CD4-positive, alpha-beta memory T cell (primary cell): ENCODE data around the gene AKAP13. TPM values are rescaled to one million over a fixed set of nuclear protein-coding genes. Genes with fewer than 3 reads are reported as not detected.
A peak's percentile ranks its signal among the peaks of the same experiment; 100 is the strongest.

ENCODE experiments used
- CTCF ChIA-PET: fragments of 350-600 bp; sonication (Branson Sonifier 250); formaldehyde crosslinking; loops from one replicate; lab custom pipeline; 2021; ENCODE audit warnings: inconsistent platforms; ENCODE audit not compliant: partially characterized antibody; lab: Charles Lee
- POLR2A ChIA-PET: fragments of 350-600 bp; sonication (Branson Sonifier 250); formaldehyde crosslinking; loops from one replicate; lab custom pipeline; 2021; ENCODE audit not compliant: partially characterized antibody; lab: Charles Lee
- DNase-seq, 5 donors: peaks; one replicate each; pipeline versions ENCODE4 v3.0.0 to v3.0.0-alpha.2; 2020 to 2022; ENCODE audit warnings: mixed read lengths in 1 of 5
- H3K27ac ChIP-seq: one replicate; pipeline ENCODE4 v1.7.0; 2013; ENCODE audit warnings: low read depth, low read length
- H3K27me3 ChIP-seq: 2 replicates; pipeline ENCODE4 v1.7.0; 2013; ENCODE audit warnings: mild to moderate bottlenecking, low read length, moderate library complexity; ENCODE audit not compliant: insufficient read depth
- H3K36me3 ChIP-seq: 2 replicates; pipeline ENCODE4 v1.7.0; 2013; ENCODE audit warnings: mild to moderate bottlenecking, low read length, moderate library complexity; ENCODE audit not compliant: insufficient read depth
- H3K4me1 ChIP-seq: 2 replicates; pipeline ENCODE4 v1.7.0; 2013; ENCODE audit warnings: mild to moderate bottlenecking, low read length, moderate library complexity; ENCODE audit not compliant: insufficient read depth
- H3K4me3 ChIP-seq, 2 donors: one replicate each; pipeline ENCODE4 v1.7.0; 2013; ENCODE audit warnings: low read length in 2 of 2, mild to moderate bottlenecking in 1 of 2
- H3K9me3 ChIP-seq, 2 donors: one replicate each; pipeline ENCODE4 v1.7.0; 2013; ENCODE audit warnings: low read length in 2 of 2, control low read depth in 1 of 2; ENCODE audit not compliant: control insufficient read depth in 1 of 2
- H3K27ac Mint-ChIP-seq, 7 donors: one replicate each; pipeline ENCODE4 v1.8.0; 2020 to 2021; ENCODE audit warnings: mixed read lengths in 7 of 7, mild to moderate bottlenecking in 6 of 7, inconsistent platforms in 3 of 7, moderate library complexity in 3 of 7
- H3K27me3 Mint-ChIP-seq, 2 donors: one replicate each; pipeline ENCODE4 v1.8.0; 2020 to 2021; ENCODE audit warnings: mixed read lengths in 2 of 2
- H3K36me3 Mint-ChIP-seq, 2 donors: one replicate each; pipeline ENCODE4 v1.8.0; 2020 to 2021; ENCODE audit warnings: mixed read lengths in 2 of 2, inconsistent platforms in 1 of 2, mild to moderate bottlenecking in 1 of 2
- H3K4me1 Mint-ChIP-seq, 4 donors: one replicate each; pipeline ENCODE4 v1.8.0; 2020 to 2021; ENCODE audit warnings: mixed read lengths in 4 of 4, mild to moderate bottlenecking in 1 of 4
- H3K4me3 Mint-ChIP-seq, 8 donors: one replicate each; pipeline ENCODE4 v1.8.0; 2020 to 2021; ENCODE audit warnings: mixed read lengths in 8 of 8, mild to moderate bottlenecking in 7 of 8, moderate library complexity in 6 of 8, inconsistent platforms in 3 of 8
- H3K9me3 Mint-ChIP-seq, 8 donors: one replicate each; pipeline ENCODE4 v1.8.0; 2020 to 2021; ENCODE audit warnings: mixed read lengths in 8 of 8, mild to moderate bottlenecking in 5 of 8, inconsistent platforms in 3 of 8, moderate library complexity in 1 of 8
- intact Hi-C: fragments of 100-400 bp; cut with micrococcal nuclease; formaldehyde crosslinking; loops from one replicate; pipeline ENCODE4 v1.15.1; 2023
- polyA plus RNA-seq, 2 donors: library from polyadenylated mRNA; unstranded; fragments of 300-500 nt; fragmentation: Illumina TruSeq; gene quantifications; one replicate each; pipeline ENCODE4 v1.2.3, GENCODE V29; 2021
- total RNA-seq, 2 experiments: library from RNA; stranded (reverse); gene quantifications; one replicate each; pipeline ENCODE4 v1.2.3, GENCODE V29; 2021

Gene AKAP13
- total and polyA plus RNA-seq, 4 experiments from 2014 or later: 68.7 to 319 (median 247) TPM

GRCh38 chr15:85700767-85701166 lies 320.4 kb downstream of the AKAP13 start:
- Mint-ChIP-seq H3K27me3 (no peaks in the 10 kb centered on the region), H3K9me3 (no peaks in the 10 kb centered on the region), H3K27ac (peak overlapping the region; percentile 75 to 98 (median 96)), H3K4me1 (peaks cover 48 to 83% (median 63%) of the 10 kb centered on the region in 4 donors), H3K36me3 (peaks cover 30 to 58% of the 10 kb centered on the region in 2 donors), H3K4me3 (peak overlapping the region in 5 of 8 donors; percentile 33 to 61 (median 42))
- ChIA-PET CTCF (interaction anchor here (1.4 kb wide), 1 partner anchor 11 kb away, joined by 4 read pairs; no protein-coding TSS in a partner anchor), POLR2A (interaction anchor here (0.5 to 2.0 kb wide), 2 partner anchors 10 to 114 kb away, joined by 3 to 7 read pairs; no protein-coding TSS in a partner anchor)
- DNase-seq: no peak
- no peaks in the 10 kb centered on the region for H3K9me3 ChIP-seq
- H3K4me3 ChIP-seq: no peak overlapping the region
- H3K36me3 ChIP-seq: peaks cover 8% of the 10 kb centered on the region
- H3K4me1 ChIP-seq: peaks cover 86% of the 10 kb centered on the region
- H3K27ac ChIP-seq: peak overlapping the region; percentile 0
- no peaks in the 10 kb centered on the region for H3K27me3 ChIP-seq
- intact Hi-C loops: loop anchor here (5.0 to 10.0 kb wide), 4 partner anchors 118 to 386 kb away; partner anchors contain the start of gene AKAP13

- Mint-ChIP-seq H3K4me3 (peak overlapping the region; percentile 68 to 86 (median 76)), H3K27ac (peak overlapping the region; percentile 94 to 98 (median 97)), H3K9me3 (peaks cover 0 to 2% (median 0%) of the 10 kb centered on the region in 8 donors), H3K27me3 (no peaks in the 10 kb centered on the region), H3K36me3 (peaks cover 21 to 52% of the 10 kb centered on the region in 2 donors), H3K4me1 (peaks cover 60 to 87% (median 71%) of the 10 kb centered on the region in 4 donors)
- no peaks in the 10 kb centered on the region for H3K27me3 ChIP-seq
- ChIA-PET POLR2A (interaction anchor here (0.6 to 7.0 kb wide), 18 partner anchors 8 to 386 kb away, joined by 3 to 277 read pairs (median 4); no protein-coding TSS in a partner anchor), CTCF (interaction anchor here (0.7 to 2.1 kb wide), 4 partner anchors 8 to 85 kb away, joined by 3 to 15 read pairs (median 9); no protein-coding TSS in a partner anchor)
- H3K27ac ChIP-seq: peak overlapping the region; percentile 82
- intact Hi-C loops: loop anchor here (1.0 to 10.0 kb wide), 6 partner anchors 9 to 388 kb away; partner anchors contain the start of gene AKAP13
- H3K9me3 ChIP-seq: no peaks in the 10 kb centered on the region
- peak; percentile 39 to 76 (median 56) for DNase-seq
- peak overlapping the region; percentile 21 to 54 for H3K4me3 ChIP-seq
- no peaks in the 10 kb centered on the region for H3K36me3 ChIP-seq
- peaks cover 87% of the 10 kb centered on the region for H3K4me1 ChIP-seq
Measured at GRCh38 chr15:85702321-85703101, 322.1 kb downstream of the AKAP13 start.

GRCh38 chr15:85704066-85704465 lies 323.7 kb downstream of the AKAP13 start:
- H3K36me3 Mint-ChIP-seq: peaks cover 25 to 57% of the 10 kb centered on the region in 2 donors
- DNase-seq: peak in 1 of 5 donors; percentile 73

GRCh38 chr15:85704720-85705429 lies 324.5 kb downstream of the AKAP13 start:
- ChIA-PET CTCF (interaction anchor here (0.6 to 1.0 kb wide), 2 partner anchors 18 to 26 kb away, joined by 3 read pairs; no protein-coding TSS in a partner anchor), POLR2A (interaction anchor here (0.7 to 7.0 kb wide), 11 partner anchors 13 to 123 kb away, joined by 3 to 277 read pairs (median 3); partner anchors contain the start of gene KLHL25)
- no peak overlapping the region for H3K4me3 ChIP-seq
- Mint-ChIP-seq H3K4me3 (peak overlapping the region; percentile 29 to 86 (median 76)), H3K27me3 (no peaks in the 10 kb centered on the region), H3K9me3 (peaks cover 0 to 2% (median 0%) of the 10 kb centered on the region in 8 donors), H3K27ac (peak overlapping the region; percentile 88 to 97 (median 94)), H3K36me3 (peaks cover 28 to 56% of the 10 kb centered on the region in 2 donors), H3K4me1 (peaks cover 68 to 93% (median 82%) of the 10 kb centered on the region in 4 donors)
- H3K9me3 ChIP-seq: no peaks in the 10 kb centered on the region
- H3K27me3 ChIP-seq: no peaks in the 10 kb centered on the region
- H3K36me3 ChIP-seq: peaks cover 7% of the 10 kb centered on the region
- H3K4me1 ChIP-seq: peaks cover 89% of the 10 kb centered on the region
- H3K27ac ChIP-seq: peak overlapping the region; percentile 56
- no peak for DNase-seq
- intact Hi-C loops: loop anchor here (5.0 to 10.0 kb wide), 5 partner anchors 123 to 390 kb away; partner anchors contain the start of gene AKAP13

More at GRCh38 chr15:85704066-85704465, 323.7 kb downstream of the AKAP13 start:
- peak overlapping the region; percentile 88 to 97 (median 94) for H3K27ac Mint-ChIP-seq
- peaks cover 92% of the 10 kb centered on the region for H3K4me1 ChIP-seq
- peaks cover 70 to 94% (median 82%) of the 10 kb centered on the region in 4 donors for H3K4me1 Mint-ChIP-seq
- no peaks in the 10 kb centered on the region for H3K9me3 ChIP-seq
- H3K4me3 ChIP-seq: peak overlapping the region in 1 of 2 donors; percentile 32
- peaks cover 0 to 2% (median 0%) of the 10 kb centered on the region in 8 donors for H3K9me3 Mint-ChIP-seq
- no peaks in the 10 kb centered on the region for H3K27me3 ChIP-seq
- H3K27me3 Mint-ChIP-seq: no peaks in the 10 kb centered on the region
- CTCF ChIA-PET: interaction anchor here (2.0 kb wide), 1 partner anchor 14 kb away, joined by 9 read pairs; no protein-coding TSS in a partner anchor
- POLR2A ChIA-PET: interaction anchor here (0.9 to 7.0 kb wide), 8 partner anchors 12 to 122 kb away, joined by 3 to 277 read pairs (median 4); partner anchors contain the start of gene KLHL25
- H3K27ac ChIP-seq: peak overlapping the region; percentile 56
- H3K4me3 Mint-ChIP-seq: peak overlapping the region; percentile 59 to 86 (median 76)
- intact Hi-C loops: loop anchor here (5.0 to 10.0 kb wide), 4 partner anchors 122 to 389 kb away; partner anchors contain the start of gene AKAP13
- peaks cover 7% of the 10 kb centered on the region for H3K36me3 ChIP-seq

GRCh38 chr15:85706779-85707518 lies 326.5 kb downstream of the AKAP13 start:
- ChIA-PET POLR2A (interaction anchor here (0.6 to 7.0 kb wide), 14 partner anchors 8 to 1072 kb away, joined by 3 to 277 read pairs (median 4); partner anchors contain the start of gene KLHL25), CTCF (interaction anchor here (0.7 to 1.4 kb wide), 4 partner anchors 16 to 124 kb away, joined by 3 read pairs; no protein-coding TSS in a partner anchor)
- Histone ChIP-seq H3K4me1 (peaks cover 79% of the 10 kb centered on the region), H3K9me3 (no peaks in the 10 kb centered on the region), H3K27me3 (no peaks in the 10 kb centered on the region), H3K27ac (peak overlapping the region; percentile 86), H3K36me3 (peaks cover 20% of the 10 kb centered on the region), H3K4me3 (peak overlapping the region; percentile 42 to 61)
- H3K4me3 Mint-ChIP-seq: peak overlapping the region; percentile 83 to 95 (median 87)
- H3K36me3 Mint-ChIP-seq: peaks cover 39 to 63% of the 10 kb centered on the region in 2 donors
- H3K27me3 Mint-ChIP-seq: no peaks in the 10 kb centered on the region
- peak; percentile 72 to 86 (median 80) for DNase-seq
- peak overlapping the region; percentile 96 to 100 (median 97) for H3K27ac Mint-ChIP-seq
- peaks cover 0 to 2% (median 0%) of the 10 kb centered on the region in 8 donors for H3K9me3 Mint-ChIP-seq
- H3K4me1 Mint-ChIP-seq: peaks cover 72 to 92% (median 83%) of the 10 kb centered on the region in 4 donors
- intact Hi-C loops: loop anchor here (1.0 to 10.0 kb wide), 7 partner anchors 18 to 392 kb away; partner anchors contain the start of gene AKAP13
